ENCODE measurements around the gene FCN2.

The FCN2 gene

GRCh38 chr9:134880484-134881312, at the start of gene FCN2:
FCN2 (plus strand) TSS chr9:134880810; CDS start chr9:134880822, 12 bp downstream.
- DNase-seq = no peak

GRCh38 chr9:134830926-134831720, 49.5 kb upstream of the FCN2 start:
- no peak for DNase-seq

GRCh38 chr9:134832471-134832870, 48.1 kb upstream of the FCN2 start:
- DNase-seq = no peak

- DNase-seq = no peak
Measured at GRCh38 chr9:134833294-134833880, 47.2 kb upstream of the FCN2 start.

DNA sequence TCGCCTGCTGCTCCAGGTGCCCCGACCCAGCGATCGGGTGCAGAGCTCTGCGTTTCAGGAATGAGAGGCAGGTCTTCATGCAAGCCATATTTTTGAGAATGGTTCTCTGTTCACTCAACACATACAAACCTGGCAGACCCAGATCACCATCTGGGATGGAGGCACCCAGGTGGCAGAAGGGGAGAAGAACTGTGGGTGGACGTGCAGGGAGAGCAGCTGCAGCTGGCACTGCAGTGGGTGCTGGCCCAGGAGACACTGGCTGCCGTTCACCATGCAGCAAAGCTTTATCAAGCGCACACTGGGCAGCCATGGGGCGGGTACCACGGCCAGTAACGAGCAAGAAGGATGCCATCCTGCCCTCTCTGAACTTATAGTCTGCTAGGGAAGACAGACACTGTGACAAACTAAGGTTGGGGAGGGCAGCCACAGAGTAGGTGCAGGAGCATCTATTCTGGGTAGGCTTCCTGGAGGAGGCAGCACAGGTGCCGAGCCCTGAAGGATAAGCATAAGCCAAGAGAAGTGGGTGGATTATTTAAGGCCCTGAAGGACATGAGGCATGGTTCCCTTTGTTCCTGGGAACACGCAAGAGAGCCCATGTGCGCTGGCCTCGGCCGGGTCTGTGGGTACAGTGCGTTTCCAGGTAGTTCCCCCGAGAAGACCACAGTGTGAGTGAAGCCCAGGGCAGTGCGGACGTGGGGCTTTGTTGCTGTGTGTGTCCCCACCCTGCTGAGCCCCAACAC, 46.2 kb upstream of the FCN2 start:
- DNase-seq = no peak

DNA sequence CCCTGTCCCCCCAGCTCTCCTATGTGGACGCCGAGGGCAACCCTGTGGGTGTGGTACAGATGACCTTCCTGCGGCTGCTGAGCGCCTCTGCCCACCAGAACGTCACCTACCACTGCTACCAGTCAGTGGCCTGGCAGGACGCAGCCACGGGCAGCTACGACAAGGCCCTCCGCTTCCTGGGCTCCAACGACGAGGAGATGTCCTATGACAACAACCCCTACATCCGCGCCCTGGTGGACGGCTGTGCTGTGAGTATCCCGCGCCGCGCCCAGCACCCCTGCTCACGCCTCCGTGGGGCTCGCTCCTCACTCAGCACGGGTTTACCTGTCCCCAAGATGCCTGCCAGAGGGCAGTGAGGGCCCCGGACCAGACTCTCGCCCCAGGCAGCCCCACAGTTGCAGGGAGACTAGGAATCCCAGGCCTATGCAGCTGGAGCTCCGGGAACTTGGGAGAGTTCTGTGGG, 45.6 kb upstream of the FCN2 start:
- no peak for DNase-seq

- no peak for DNase-seq
Measured at GRCh38 chr9:134835448-134835847, 45.2 kb upstream of the FCN2 start.

- DNase-seq = no peak
Measured at GRCh38 chr9:134835987-134836386, 44.6 kb upstream of the FCN2 start.

DNA sequence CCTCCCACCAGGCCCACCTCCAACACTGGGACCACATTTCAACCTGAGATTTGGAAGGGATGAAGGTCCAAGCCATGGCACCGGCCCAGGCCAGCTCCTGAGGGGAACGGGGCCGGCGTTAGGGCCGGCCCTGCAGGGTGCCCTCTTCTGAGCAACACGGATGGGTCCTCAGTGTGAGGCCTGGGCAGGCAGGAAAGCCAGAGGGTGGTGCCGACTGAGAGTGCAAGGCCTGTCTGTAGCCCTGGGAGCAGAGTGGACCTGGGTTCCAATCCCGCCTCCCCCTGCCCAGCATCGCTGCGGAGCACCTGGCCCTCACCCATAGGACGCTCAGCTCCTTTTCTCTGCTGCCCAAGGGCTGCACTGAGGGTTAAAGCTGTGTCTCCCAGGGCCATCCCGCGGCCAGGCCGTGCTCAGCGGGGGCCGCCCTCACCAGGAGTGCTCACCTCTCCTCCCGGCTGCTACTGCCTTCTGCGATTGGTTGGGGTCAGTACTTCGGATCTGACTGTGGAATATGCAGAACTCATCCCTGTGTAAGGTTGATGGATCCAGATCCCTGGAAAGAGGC, 44.1 kb upstream of the FCN2 start:
- no peak for DNase-seq

GRCh38 chr9:134837529-134837928, 43.1 kb upstream of the FCN2 start:
- no peak for DNase-seq

GRCh38 chr9:134838651-134839454, 41.8 kb upstream of the FCN2 start:
- no peak for DNase-seq

DNA sequence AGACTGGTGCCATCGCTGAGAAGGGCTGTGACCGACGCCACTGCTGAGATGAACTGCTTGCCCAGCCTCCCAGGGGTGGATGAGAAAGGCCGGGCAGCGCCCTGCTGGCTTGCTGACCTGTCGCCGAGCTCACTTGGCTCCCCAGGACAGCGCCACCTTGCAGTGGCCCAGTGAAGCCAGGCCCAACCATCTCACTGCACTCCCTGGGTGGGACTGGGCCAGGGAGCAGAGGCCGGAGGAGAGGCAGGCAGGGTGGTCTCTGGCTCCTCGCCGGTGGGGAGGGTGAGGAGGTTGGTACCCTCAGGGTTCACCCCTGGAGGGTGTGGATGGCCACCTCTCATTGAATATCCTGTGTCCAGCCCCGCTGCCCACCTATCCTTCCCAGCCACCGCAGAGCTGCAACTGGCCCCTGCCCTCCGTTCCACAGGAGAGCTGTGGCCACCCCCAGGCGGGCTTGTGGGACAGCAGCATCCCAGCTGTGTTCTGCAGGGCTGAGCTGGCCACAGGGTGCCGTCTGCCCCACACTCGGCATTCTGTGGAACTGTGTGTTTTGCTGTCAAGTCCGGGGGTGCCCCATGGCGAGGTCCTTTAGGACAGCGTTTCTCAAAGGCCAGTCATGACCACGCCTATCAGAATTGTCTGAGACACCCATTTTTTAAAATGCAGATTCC, 41.0 kb upstream of the FCN2 start:
- DNase-seq = no peak

DNA sequence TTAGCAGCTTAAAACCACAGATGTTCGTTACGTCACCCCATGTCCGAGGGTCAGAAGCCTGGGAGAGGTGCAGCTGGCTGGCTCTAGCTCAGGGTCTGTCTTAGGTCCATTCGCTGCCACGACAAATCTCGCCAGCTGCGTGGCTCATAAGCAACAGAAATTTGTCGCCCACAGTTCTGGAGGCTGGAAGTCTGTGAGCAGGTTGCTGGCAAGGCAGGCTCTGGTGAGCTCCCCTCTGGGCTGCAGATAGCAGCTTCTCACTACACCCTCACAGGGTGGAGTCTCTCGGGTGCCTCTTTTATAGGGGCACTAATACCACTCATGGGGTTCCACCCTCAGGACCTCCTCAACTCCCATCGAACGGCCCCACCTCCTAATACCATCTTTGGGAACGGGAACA, 40.1 kb upstream of the FCN2 start:
- no peak for DNase-seq

GRCh38 chr9:134841180-134841904, 39.3 kb upstream of the FCN2 start:
- DNase-seq = no peak

GRCh38 chr9:134842321-134842720, 38.3 kb upstream of the FCN2 start:
- DNase-seq = no peak

- DNase-seq = no peak
Measured at GRCh38 chr9:134843740-134844139, 36.9 kb upstream of the FCN2 start.

- DNase-seq = no peak
Measured at GRCh38 chr9:134844821-134845220, 35.8 kb upstream of the FCN2 start.

DNA sequence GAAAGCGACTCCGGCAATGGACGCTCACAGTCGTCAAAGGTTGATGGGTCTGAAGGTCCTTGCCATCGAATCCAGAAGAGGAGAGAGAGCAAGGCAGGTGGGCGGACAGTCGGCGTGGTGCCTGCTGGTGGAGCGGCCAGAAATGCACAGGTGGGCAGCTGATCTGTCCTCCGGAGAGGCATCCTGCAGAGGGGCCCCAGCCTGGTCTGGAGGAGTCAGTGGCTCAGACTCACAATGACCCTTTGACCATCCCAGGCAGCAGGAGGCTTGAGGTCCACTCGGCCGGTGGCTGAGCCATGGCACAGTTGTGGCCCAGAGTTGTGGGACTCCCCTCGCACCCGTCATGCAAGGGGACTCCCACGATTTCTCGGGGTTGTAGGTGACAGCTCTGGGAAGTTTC, 34.4 kb upstream of the FCN2 start:
- no peak for DNase-seq

DNA sequence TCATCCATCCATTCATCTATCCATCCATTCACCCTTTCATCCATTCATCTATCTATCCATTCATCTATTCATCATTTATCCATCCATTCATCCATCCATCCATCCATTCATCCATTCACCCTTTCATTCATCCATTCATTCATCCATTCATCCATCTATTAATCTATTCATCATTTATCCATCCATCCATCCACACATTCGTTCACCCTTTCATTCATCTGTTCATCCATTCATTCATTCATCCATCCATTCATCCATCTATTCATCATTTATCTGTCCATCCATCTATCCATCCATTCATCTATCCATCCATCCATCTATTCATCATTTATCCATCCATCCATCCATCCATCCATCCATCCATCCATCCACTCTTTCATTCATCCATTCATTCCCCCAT, 33.9 kb upstream of the FCN2 start:
- no peak for DNase-seq

DNA sequence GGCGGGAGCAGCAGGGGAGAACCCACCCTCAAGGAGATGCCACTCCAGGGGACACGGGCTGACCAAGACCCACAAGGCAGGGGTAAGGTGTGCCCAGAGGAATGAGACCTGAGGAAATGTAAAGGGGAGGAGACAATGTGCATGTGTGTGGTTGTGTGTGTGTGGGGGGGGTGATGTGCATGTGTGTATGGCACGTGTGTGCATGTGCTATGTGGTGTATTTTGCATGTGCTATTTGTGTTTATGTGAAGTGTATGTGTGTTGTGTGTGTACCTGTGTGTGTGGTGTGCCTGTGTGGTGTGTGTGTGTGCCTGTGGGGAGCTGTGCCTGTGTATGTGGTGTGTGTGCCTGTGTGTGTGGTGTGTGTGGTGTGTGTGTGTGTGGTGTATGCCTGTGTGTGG, 33.5 kb upstream of the FCN2 start:
- DNase-seq = no peak
